ENCODE data around the gene DUSP8. TPM values are rescaled to one million over a fixed set of nuclear protein-coding genes. Genes with fewer than 3 reads are reported as not detected.
A peak's percentile ranks its signal among the peaks of the same experiment; 100 is the strongest.

Gene DUSP8
- polyA plus RNA-seq, 1 of the 3 experiments (the other 2 are of a cell fraction), result 2.0 TPM

DNA sequence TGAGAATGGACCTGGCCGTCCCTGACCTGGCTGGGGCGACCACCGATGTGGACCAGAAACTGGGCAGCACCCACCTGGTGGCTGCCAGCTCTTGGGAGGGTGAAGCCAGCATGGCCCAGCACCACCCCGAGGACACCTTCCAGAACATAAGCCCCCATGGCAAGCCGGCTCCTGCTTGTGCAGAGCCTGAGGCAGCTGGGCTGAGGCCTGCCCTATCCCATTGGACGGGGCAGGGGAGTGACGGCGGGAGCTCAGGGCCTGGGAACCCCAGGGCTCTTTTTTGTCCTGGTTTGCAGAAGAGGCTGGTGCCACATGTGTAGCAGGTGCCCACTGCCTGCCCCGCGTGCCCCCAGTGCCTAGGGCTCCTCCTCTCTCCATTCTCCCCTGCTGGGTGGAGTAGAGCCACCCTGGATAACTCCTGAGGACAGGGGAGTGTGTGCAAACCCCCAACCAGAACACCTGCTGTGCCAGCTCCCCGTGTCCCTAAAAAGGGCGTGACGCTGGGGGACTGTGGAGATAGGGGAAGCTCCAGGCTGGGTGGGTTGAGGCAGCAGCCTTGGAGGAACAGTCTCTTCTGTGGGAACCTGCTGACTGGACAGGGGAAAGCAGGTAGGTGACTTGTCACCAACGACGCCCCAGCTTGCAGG is 11.9 kb downstream of the DUSP8 start:
- ChIA-PET CTCF (interaction anchor here (0.6 to 5.3 kb wide), 4 partner anchors 13 to 44 kb away, joined by 3 to 52 read pairs (median 13); partner anchors contain the start of gene KRTAP5-2), POLR2A (interaction anchor here (1.3 kb wide), 1 partner anchor 9 kb away, joined by 3 read pairs; no protein-coding TSS in a partner anchor)
- H3K4me3 ChIP-seq (ENCODE audit: low read depth in 2 of 2, low read length in 1 of 2), result no peak overlapping the region
- DNase-seq, result no peak
- 93% methylated on average over 8 of the region's 15 CpGs for WGBS (ENCODE audit: low lambda C conversion rate)
- no peaks in the 10 kb centered on the region for H3K9me2 ChIP-seq
- H3K27me3 ChIP-seq (ENCODE audit: insufficient read depth), result no peaks in the 10 kb centered on the region
- TF ChIP-seq MEF2A (IDR thresholded peaks at IDR 0.05; ENCODE audit: borderline replicate concordance, low read depth) (no peak), NRF1 (IDR thresholded peaks at IDR 0.05; ENCODE audit: low read depth, low read length) (no peak), MXI1 (IDR thresholded peaks at IDR 0.05; ENCODE audit: low read depth, low read length) (no peak), NFIC (IDR thresholded peaks at IDR 0.05; ENCODE audit: borderline replicate concordance) (no peak), CHD2 (IDR thresholded peaks at IDR 0.05; ENCODE audit: low read length, partially characterized antibody) (no peak), SIN3A (IDR thresholded peaks at IDR 0.05; ENCODE audit: borderline replicate concordance, low read depth, low read length) (no peak), RFX5 (IDR thresholded peaks at IDR 0.05; ENCODE audit: low read length) (no peak), TEAD4 (IDR thresholded peaks at IDR 0.05; ENCODE audit: borderline replicate concordance, insufficient read depth) (no peak), RCOR1 (IDR thresholded peaks at IDR 0.05; ENCODE audit: low read length) (no peak), RXRA (IDR thresholded peaks at IDR 0.05; ENCODE audit: borderline replicate concordance, low read depth) (no peak), JUND (IDR thresholded peaks at IDR 0.05) (no peak), FOXM1 (IDR thresholded peaks at IDR 0.05; ENCODE audit: low read depth) (no peak), FOSL2 (IDR thresholded peaks at IDR 0.05; ENCODE audit: borderline replicate concordance, low read depth) (no peak)
- TF ChIP-seq, protein P1, sequence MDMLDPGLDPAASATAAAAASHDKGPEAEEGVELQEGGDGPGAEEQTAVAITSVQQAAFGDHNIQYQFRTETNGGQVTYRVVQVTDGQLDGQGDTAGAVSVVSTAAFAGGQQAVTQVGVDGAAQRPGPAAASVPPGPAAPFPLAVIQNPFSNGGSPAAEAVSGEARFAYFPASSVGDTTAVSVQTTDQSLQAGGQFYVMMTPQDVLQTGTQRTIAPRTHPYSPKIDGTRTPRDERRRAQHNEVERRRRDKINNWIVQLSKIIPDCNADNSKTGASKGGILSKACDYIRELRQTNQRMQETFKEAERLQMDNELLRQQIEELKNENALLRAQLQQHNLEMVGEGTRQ (IDR thresholded peaks at IDR 0.05; ENCODE audit: borderline replicate concordance, low read depth, low read length), result no peak
- TF ChIP-seq, protein P2, sequence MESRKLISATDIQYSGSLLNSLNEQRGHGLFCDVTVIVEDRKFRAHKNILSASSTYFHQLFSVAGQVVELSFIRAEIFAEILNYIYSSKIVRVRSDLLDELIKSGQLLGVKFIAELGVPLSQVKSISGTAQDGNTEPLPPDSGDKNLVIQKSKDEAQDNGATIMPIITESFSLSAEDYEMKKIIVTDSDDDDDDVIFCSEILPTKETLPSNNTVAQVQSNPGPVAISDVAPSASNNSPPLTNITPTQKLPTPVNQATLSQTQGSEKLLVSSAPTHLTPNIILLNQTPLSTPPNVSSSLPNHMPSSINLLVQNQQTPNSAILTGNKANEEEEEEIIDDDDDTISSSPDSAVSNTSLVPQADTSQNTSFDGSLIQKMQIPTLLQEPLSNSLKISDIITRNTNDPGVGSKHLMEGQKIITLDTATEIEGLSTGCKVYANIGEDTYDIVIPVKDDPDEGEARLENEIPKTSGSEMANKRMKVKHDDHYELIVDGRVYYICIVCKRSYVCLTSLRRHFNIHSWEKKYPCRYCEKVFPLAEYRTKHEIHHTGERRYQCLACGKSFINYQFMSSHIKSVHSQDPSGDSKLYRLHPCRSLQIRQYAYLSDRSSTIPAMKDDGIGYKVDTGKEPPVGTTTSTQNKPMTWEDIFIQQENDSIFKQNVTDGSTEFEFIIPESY (IDR thresholded peaks at IDR 0.05; ENCODE audit: borderline replicate concordance, low read depth), result no peak
- TF ChIP-seq, protein P3, sequence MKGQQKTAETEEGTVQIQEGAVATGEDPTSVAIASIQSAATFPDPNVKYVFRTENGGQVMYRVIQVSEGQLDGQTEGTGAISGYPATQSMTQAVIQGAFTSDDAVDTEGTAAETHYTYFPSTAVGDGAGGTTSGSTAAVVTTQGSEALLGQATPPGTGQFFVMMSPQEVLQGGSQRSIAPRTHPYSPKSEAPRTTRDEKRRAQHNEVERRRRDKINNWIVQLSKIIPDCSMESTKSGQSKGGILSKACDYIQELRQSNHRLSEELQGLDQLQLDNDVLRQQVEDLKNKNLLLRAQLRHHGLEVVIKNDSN (IDR thresholded peaks at IDR 0.05; ENCODE audit: borderline replicate concordance, low read depth), result no peak
- TF ChIP-seq, protein P4, sequence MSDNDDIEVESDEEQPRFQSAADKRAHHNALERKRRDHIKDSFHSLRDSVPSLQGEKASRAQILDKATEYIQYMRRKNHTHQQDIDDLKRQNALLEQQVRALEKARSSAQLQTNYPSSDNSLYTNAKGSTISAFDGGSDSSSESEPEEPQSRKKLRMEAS (IDR thresholded peaks at IDR 0.05; ENCODE audit: low read depth), result no peak
- H3K9me3 ChIP-seq, result no peaks in the 10 kb centered on the region
- H3K27ac ChIP-seq (ENCODE audit: low read depth in 2 of 2, low read length in 1 of 2), result peak overlapping the region in 1 of 2 experiments; percentile 71; a peak in 1 of 4 replicates
- no peak overlapping the region for H2AFZ ChIP-seq (ENCODE audit: low read depth)
- H3K4me1 ChIP-seq (ENCODE audit: control insufficient read depth in 1 of 2, insufficient read depth in 2 of 2, low read depth in 1 of 2, low read length in 1 of 2), result peaks cover 9 to 12% of the 10 kb centered on the region in 2 experiments; a peak in 2 of 4 replicates
- no peaks in the 10 kb centered on the region for H3K36me3 ChIP-seq (replicated peaks in 1 of 2; ENCODE audit: control insufficient read depth in 1 of 2, insufficient read depth in 2 of 2, low read length in 1 of 2)
- H3F3A ChIP-seq (replicated peaks; ENCODE audit: insufficient read depth), result no peaks in the 10 kb centered on the region
- H3K4me2 ChIP-seq, result no peak overlapping the region
- H3K9ac ChIP-seq, result no peak overlapping the region
- 0 out of 2 replicates have a peak, but pooled peaks cover under 1% of the 10 kb centered on the region for H4K20me1 ChIP-seq (ENCODE audit: insufficient read depth)
- H3K79me2 ChIP-seq (ENCODE audit: insufficient read depth), result no peaks in the 10 kb centered on the region
